GM23338 (cell line): ENCODE results near the gene ENOSF1. TPM values are rescaled to one million over a fixed set of nuclear protein-coding genes. Genes with fewer than 3 reads are reported as not detected.
"Not testable (repeated sequence)": the region's sequence is repeated elsewhere in the genome, so short reads cannot be mapped to it uniquely, and the experiment has no call there.

ENCODE experiments used
- ATAC-seq: fragments of 200-7000 bp; cut with Tn5 transposase; 3 replicates; pipeline ENCODE4 v1.9.1; 2020
- DNase-seq: peaks from one replicate; pipeline ENCODE4 v3.0.0-alpha.2; 2015; ENCODE audit warnings: low spot score
- H2AFZ ChIP-seq: fragments of 200-600 bp; sonication (generic); 2 replicates; pipeline ENCODE4 v1.8.0; 2016; ENCODE audit warnings: antibody characterized with exemption, mild to moderate bottlenecking, moderate library complexity
- H3F3A ChIP-seq: fragments of 200-600 bp; sonication (generic); replicated peaks from 2 replicates; pipeline ENCODE4 v1.8.0; 2017; ENCODE audit warnings: antibody characterized with exemption, mixed run types, low read depth
- H3K27ac ChIP-seq: fragments of 200-600 bp; sonication (generic); 2 replicates; pipeline ENCODE4 v1.6.1; 2016; ENCODE audit warnings: low read depth
- H3K27me3 ChIP-seq: fragments of 200-600 bp; sonication (generic); 2 replicates; pipeline ENCODE4 v1.8.0; 2016; ENCODE audit warnings: mild to moderate bottlenecking, mixed run types, moderate library complexity; ENCODE audit not compliant: insufficient read depth
- H3K36me3 ChIP-seq: fragments of 200-600 bp; sonication (generic); 2 replicates; pipeline ENCODE4 v1.8.0; 2016; ENCODE audit warnings: mild to moderate bottlenecking; ENCODE audit not compliant: insufficient read depth
- H3K4me1 ChIP-seq: fragments of 200-600 bp; sonication (generic); 2 replicates; pipeline ENCODE4 v1.8.0; 2016; ENCODE audit warnings: mild to moderate bottlenecking, moderate library complexity; ENCODE audit not compliant: insufficient read depth
- H3K4me2 ChIP-seq: fragments of 200-600 bp; sonication (generic); 2 replicates; pipeline ENCODE4 v1.7.1; 2017; ENCODE audit warnings: mixed run types
- H3K4me3 ChIP-seq: fragments of 200-600 bp; sonication (generic); 2 replicates; pipeline ENCODE4 v1.6.1; 2016; ENCODE audit warnings: mixed run types
- H3K79me2 ChIP-seq: fragments of 200-600 bp; sonication (generic); replicated peaks from 2 replicates; pipeline ENCODE4 v1.8.0; 2017; ENCODE audit warnings: mild to moderate bottlenecking; ENCODE audit not compliant: insufficient read depth
- H3K9me2 ChIP-seq: fragments of 200-600 bp; sonication (generic); 2 replicates; pipeline ENCODE4 v1.8.0; 2017; ENCODE audit not compliant: insufficient read depth
- H4K20me1 ChIP-seq: fragments of 200-600 bp; sonication (generic); replicated peaks from 2 replicates; pipeline ENCODE4 v1.8.0; 2017; ENCODE audit warnings: mild to moderate bottlenecking; ENCODE audit not compliant: insufficient read depth
- H3K27ac Mint-ChIP-seq: 2 replicates; pipeline ENCODE4 v1.8.0; 2020; ENCODE audit warnings: inconsistent platforms, mild to moderate bottlenecking, moderate library complexity, mixed read lengths
- H3K27me3 Mint-ChIP-seq: 3 replicates; pipeline ENCODE4 v1.8.0; 2022; ENCODE audit warnings: low read depth, mild to moderate bottlenecking, moderate library complexity, mixed read lengths, inconsistent platforms; ENCODE audit not compliant: insufficient read depth, poor library complexity
- H3K36me3 Mint-ChIP-seq: 3 replicates; pipeline ENCODE4 v1.8.0; 2021; ENCODE audit warnings: low read depth, mild to moderate bottlenecking, inconsistent platforms, moderate library complexity, mixed read lengths
- H3K4me1 Mint-ChIP-seq: 3 replicates; pipeline ENCODE4 v1.8.0; 2020; ENCODE audit warnings: mild to moderate bottlenecking, inconsistent platforms, mixed read lengths
- H3K4me3 Mint-ChIP-seq: 3 replicates; pipeline ENCODE4 v1.8.0; 2021; ENCODE audit warnings: moderate library complexity, mild to moderate bottlenecking, inconsistent platforms, mixed read lengths
- H3K9me3 Mint-ChIP-seq: 3 replicates; pipeline ENCODE4 v1.8.0; 2020; ENCODE audit warnings: moderate library complexity, mild to moderate bottlenecking, inconsistent platforms, mixed read lengths
- CREB1 ChIP-seq: fragments of 250-450 bp; sonication (Bioruptor Pico); IDR thresholded peaks from 2 replicates; pipeline ENCODE4 v1.5.0; 2020; ENCODE audit warnings: low read depth, mild to moderate bottlenecking, moderate library complexity
- CTCF ChIP-seq, 2 experiments: fragments of 200-600 bp in 1 of 2; sonication (generic) in 1 of 2; conservative IDR thresholded peaks; 2 replicates each; pipeline versions ENCODE4 v1.5.1 to v1.6.1; 2016 to 2017; ENCODE audit warnings: antibody characterized with exemption in 2 of 2, low read depth in 2 of 2, mild to moderate bottlenecking in 2 of 2, moderate library complexity in 1 of 2
- ETS1 ChIP-seq: IDR thresholded peaks from 2 replicates; pipeline ENCODE4 v1.6.1; 2016; ENCODE audit warnings: antibody characterized with exemption
- EZH2 ChIP-seq: fragments of 200-600 bp; sonication (generic); IDR thresholded peaks from one replicate; pipeline ENCODE4 v1.8.0; 2017; ENCODE audit warnings: antibody characterized with exemption, mild to moderate bottlenecking, low read depth; ENCODE audit not compliant: unreplicated experiment
- EZH2phosphoT487 ChIP-seq: fragments of 200-600 bp; sonication (generic); IDR thresholded peaks from one replicate; pipeline ENCODE4 v1.8.1; 2018; ENCODE audit warnings: antibody characterized with exemption; ENCODE audit not compliant: unreplicated experiment
- JUNB ChIP-seq: IDR thresholded peaks from one replicate; pipeline ENCODE4 v1.6.1; 2016; ENCODE audit warnings: antibody characterized with exemption; ENCODE audit not compliant: unreplicated experiment
- NANOG ChIP-seq: IDR thresholded peaks from 2 replicates; pipeline ENCODE4 v1.6.1; 2016; ENCODE audit warnings: antibody characterized with exemption, borderline replicate concordance
- POLR2AphosphoS5 ChIP-seq: IDR thresholded peaks from 2 replicates; pipeline ENCODE4 v1.6.1; 2016; ENCODE audit warnings: antibody characterized with exemption, low read depth
- STAT1 ChIP-seq: IDR thresholded peaks from one replicate; pipeline ENCODE4 v1.6.1; 2016; ENCODE audit warnings: antibody characterized with exemption; ENCODE audit not compliant: unreplicated experiment
- ZNF114 ChIP-seq: fragments of 250-450 bp; sonication (Bioruptor Pico); IDR thresholded peaks from 2 replicates; pipeline ENCODE4 v1.5.0; 2020; ENCODE audit warnings: mild to moderate bottlenecking, moderate library complexity
- ZNF331 ChIP-seq: fragments of 250-450 bp; sonication (Bioruptor Pico); IDR thresholded peaks from 2 replicates; pipeline ENCODE4 v1.5.0; 2020; ENCODE audit warnings: low read depth, mild to moderate bottlenecking, moderate library complexity
- polyA plus RNA-seq: library from polyadenylated mRNA; unstranded; fragments of >200 nt; fragmentation: Nextera tagmentation; extraction: Ambion mirVana; gene quantifications from 2 replicates; pipeline ENCODE4 v1.2.1, GENCODE V29; 2016
- total RNA-seq: library from RNA; depleted of rRNA; stranded (reverse); fragments of >200 nt; shearing (Covaris generic); gene quantifications from 2 replicates; pipeline ENCODE4 v1.2.3, GENCODE V29; 2014
- TF ChIP-seq, protein P1 (sequence below): IDR thresholded peaks from one replicate; pipeline ENCODE4 v1.6.1; 2018; ENCODE audit warnings: antibody characterized with exemption; ENCODE audit not compliant: unreplicated experiment

ENOSF1 gene
- total and polyA plus RNA-seq, 2 experiments from 2014 or later: 30.1 to 36.4 TPM

- Mint-ChIP-seq H3K4me3 (no peak overlapping the region), H3K36me3 (peaks cover 75% of the 10 kb centered on the region; the same call in 2 of the 3 replicates), H3K27ac (no peak overlapping the region), H3K9me3 (no peaks in the 10 kb centered on the region), H3K4me1 (peaks cover 31% of the 10 kb centered on the region), H3K27me3 (peaks cover 20% of the 10 kb centered on the region)
- no peaks in the 10 kb centered on the region for H3K9me2 ChIP-seq
- H3K79me2 ChIP-seq: no peaks in the 10 kb centered on the region
- H3K27me3 ChIP-seq: no peaks in the 10 kb centered on the region
- DNase-seq: no peak
- peaks cover 11% of the 10 kb centered on the region; the same call in 1 of the 2 replicates for H3K36me3 ChIP-seq
- H3K27ac ChIP-seq: no peak overlapping the region
- no peak overlapping the region for H2AFZ ChIP-seq
- peaks cover 4% of the 10 kb centered on the region for H4K20me1 ChIP-seq
- H3K4me2 ChIP-seq: no peak overlapping the region
- no peak overlapping the region for H3K4me3 ChIP-seq
- no peak for ATAC-seq
- H3F3A ChIP-seq: no peaks in the 10 kb centered on the region
- H3K4me1 ChIP-seq: peaks cover 15% of the 10 kb centered on the region; the same call in 1 of the 2 replicates
- TF ChIP-seq ZNF331 (CRISPR knock-in tag): no peak
- TF ChIP-seq ZNF114 (CRISPR knock-in tag): no peak
- no peak for TF ChIP-seq POLR2AphosphoS5
- no peak for TF ChIP-seq JUNB
- TF ChIP-seq NANOG: no peak
- no peak for TF ChIP-seq STAT1
- TF ChIP-seq, protein P1, sequence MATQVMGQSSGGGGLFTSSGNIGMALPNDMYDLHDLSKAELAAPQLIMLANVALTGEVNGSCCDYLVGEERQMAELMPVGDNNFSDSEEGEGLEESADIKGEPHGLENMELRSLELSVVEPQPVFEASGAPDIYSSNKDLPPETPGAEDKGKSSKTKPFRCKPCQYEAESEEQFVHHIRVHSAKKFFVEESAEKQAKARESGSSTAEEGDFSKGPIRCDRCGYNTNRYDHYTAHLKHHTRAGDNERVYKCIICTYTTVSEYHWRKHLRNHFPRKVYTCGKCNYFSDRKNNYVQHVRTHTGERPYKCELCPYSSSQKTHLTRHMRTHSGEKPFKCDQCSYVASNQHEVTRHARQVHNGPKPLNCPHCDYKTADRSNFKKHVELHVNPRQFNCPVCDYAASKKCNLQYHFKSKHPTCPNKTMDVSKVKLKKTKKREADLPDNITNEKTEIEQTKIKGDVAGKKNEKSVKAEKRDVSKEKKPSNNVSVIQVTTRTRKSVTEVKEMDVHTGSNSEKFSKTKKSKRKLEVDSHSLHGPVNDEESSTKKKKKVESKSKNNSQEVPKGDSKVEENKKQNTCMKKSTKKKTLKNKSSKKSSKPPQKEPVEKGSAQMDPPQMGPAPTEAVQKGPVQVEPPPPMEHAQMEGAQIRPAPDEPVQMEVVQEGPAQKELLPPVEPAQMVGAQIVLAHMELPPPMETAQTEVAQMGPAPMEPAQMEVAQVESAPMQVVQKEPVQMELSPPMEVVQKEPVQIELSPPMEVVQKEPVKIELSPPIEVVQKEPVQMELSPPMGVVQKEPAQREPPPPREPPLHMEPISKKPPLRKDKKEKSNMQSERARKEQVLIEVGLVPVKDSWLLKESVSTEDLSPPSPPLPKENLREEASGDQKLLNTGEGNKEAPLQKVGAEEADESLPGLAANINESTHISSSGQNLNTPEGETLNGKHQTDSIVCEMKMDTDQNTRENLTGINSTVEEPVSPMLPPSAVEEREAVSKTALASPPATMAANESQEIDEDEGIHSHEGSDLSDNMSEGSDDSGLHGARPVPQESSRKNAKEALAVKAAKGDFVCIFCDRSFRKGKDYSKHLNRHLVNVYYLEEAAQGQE: no peak
- TF ChIP-seq EZH2phosphoT487: no peak
- no peak for TF ChIP-seq CTCF (conservative IDR thresholded peaks at IDR 0.05; ENCODE audit: low read depth in 2 of 2)
- TF ChIP-seq EZH2: no peak
- TF ChIP-seq CREB1 (CRISPR knock-in tag): no peak
- no peak for TF ChIP-seq ETS1
Measured at GRCh38 chr18:682833-683232, 29.6 kb downstream of the ENOSF1 start.

GRCh38 chr18:682416-682815 is 30.0 kb downstream of the ENOSF1 start:
- not testable (repeated sequence) for H3F3A ChIP-seq, H3K4me2 ChIP-seq, H3K27ac Mint-ChIP-seq, ATAC-seq, H2AFZ ChIP-seq, H3K9me2 ChIP-seq, H3K79me2 ChIP-seq, H3K27ac ChIP-seq, H4K20me1 ChIP-seq, DNase-seq, H3K9me3 Mint-ChIP-seq, H3K4me3 Mint-ChIP-seq, H3K27me3 ChIP-seq, H3K4me3 ChIP-seq
- Histone ChIP-seq H3K36me3 (peaks cover 11% of the 10 kb centered on the region; the same call in 1 of the 2 replicates), H3K4me1 (peaks cover 15% of the 10 kb centered on the region; the same call in 1 of the 2 replicates)
- Mint-ChIP-seq H3K4me1 (peaks cover 27% of the 10 kb centered on the region), H3K36me3 (peaks cover 77% of the 10 kb centered on the region), H3K27me3 (peaks cover 21% of the 10 kb centered on the region)
